Choroid plexus epithelial cell (primary cell): ENCODE data around the gene MYO5B.

ENCODE experiments used
- DNase-seq: peaks from one replicate; pipeline ENCODE4 v3.0.0-alpha.2; 2010; ENCODE audit warnings: low read depth
- H3K4me3 ChIP-seq: 2 replicates; pipeline ENCODE4 v1.5.1; 2011; ENCODE audit warnings: low read depth, mild to moderate bottlenecking, control low read depth, low read length, moderate library complexity
- TF ChIP-seq, protein P1 (sequence below): conservative IDR thresholded peaks from 2 replicates; pipeline ENCODE4 v1.5.1; 2011; ENCODE audit warnings: low read depth, mild to moderate bottlenecking, control low read depth, inconsistent platforms, low read length, moderate library complexity

Gene MYO5B

DNA sequence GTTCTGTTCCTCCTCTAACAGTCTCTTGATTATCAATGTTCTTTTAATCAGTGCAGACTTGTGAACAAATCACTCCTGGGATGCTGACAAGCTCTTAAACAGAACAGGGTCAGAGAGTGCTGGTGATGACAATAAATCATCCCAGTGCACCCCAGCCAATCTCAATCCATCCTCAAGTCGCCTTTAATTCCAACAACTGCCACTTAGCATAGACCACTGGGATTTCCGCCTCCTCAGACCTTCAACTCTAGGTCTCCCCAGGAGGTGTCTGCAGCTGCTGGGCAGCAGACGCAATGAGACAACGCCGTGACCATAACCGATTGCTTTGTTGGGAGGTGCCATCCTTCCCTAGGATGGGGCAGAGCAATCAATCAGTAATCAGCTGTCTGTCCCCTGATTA is 197.4 kb downstream of the MYO5B start:
- H3K4me3 ChIP-seq, result no peak overlapping the region
- no peak for DNase-seq
- TF ChIP-seq, protein P1, sequence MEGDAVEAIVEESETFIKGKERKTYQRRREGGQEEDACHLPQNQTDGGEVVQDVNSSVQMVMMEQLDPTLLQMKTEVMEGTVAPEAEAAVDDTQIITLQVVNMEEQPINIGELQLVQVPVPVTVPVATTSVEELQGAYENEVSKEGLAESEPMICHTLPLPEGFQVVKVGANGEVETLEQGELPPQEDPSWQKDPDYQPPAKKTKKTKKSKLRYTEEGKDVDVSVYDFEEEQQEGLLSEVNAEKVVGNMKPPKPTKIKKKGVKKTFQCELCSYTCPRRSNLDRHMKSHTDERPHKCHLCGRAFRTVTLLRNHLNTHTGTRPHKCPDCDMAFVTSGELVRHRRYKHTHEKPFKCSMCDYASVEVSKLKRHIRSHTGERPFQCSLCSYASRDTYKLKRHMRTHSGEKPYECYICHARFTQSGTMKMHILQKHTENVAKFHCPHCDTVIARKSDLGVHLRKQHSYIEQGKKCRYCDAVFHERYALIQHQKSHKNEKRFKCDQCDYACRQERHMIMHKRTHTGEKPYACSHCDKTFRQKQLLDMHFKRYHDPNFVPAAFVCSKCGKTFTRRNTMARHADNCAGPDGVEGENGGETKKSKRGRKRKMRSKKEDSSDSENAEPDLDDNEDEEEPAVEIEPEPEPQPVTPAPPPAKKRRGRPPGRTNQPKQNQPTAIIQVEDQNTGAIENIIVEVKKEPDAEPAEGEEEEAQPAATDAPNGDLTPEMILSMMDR, result no peak

- DNase-seq, result no peak
- H3K4me3 ChIP-seq, result no peak overlapping the region
- TF ChIP-seq, protein P1, result no peak
Observed at GRCh38 chr18:49994410-49994809, 200.5 kb downstream of the MYO5B start.

DNA sequence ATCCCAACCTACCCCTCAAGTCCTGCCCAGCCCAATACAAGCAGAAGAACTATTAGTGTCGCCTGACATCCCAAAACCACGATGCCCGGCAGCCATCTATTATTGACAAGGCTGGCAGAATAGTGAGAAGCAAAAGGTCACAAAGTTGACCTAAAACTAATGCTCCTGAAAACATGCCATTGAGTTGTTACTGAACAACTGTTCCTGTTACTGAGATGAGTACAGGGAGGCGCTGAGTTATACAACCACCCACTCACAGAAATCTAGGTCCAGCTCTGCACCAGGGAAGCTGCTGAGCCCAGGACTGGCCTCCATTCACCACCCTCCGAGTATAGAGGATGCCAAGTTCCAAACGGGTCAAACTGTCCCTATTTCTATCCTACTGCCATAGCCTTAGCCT is 201.6 kb downstream of the MYO5B start:
- TF ChIP-seq, protein P1, result no peak
- H3K4me3 ChIP-seq, result no peak overlapping the region
- DNase-seq, result no peak

- TF ChIP-seq, protein P1, result no peak
- no peak overlapping the region for H3K4me3 ChIP-seq
- no peak for DNase-seq
Observed at GRCh38 chr18:49988733-49989132, 206.2 kb downstream of the MYO5B start.

DNA sequence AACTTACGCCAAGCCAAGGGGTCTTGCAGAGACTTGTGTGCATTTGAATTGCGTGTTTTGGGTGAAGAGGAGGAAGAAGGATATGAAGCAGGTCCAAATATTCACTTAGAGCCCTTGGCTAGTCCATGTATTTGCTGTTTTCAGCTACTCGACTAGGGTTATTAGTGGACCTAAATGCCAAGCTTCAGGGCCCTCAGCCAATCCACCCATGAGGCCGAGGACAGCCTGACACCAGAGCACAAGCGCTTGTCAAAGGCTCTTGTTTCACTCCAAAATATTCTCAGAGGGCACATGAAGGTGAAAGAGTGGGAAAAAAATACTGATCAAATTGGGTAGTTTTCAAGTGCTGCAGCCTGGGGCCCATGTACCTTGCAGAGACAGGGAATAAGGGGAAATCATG is 206.8 kb downstream of the MYO5B start:
- no peak for DNase-seq
- TF ChIP-seq, protein P1, result no peak
- no peak overlapping the region for H3K4me3 ChIP-seq

DNA sequence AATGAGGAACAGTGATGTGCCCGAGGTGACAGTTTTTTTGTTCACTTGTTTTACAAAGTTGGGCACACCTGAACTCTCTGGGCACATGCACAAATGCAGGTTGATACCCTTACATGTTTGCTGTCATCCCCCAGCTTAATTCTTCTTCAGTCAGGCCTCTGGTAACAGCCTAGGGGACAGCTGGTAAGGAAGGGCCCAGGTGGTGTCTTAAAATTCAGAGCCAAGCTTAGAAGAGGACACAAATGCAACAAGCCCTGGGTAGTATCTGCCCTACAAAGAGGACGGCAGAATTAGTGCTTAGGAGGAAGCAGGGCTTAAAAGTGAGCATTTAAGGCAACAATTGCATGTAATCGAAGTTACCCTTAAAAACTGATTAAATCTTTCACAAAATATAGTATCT is 209.7 kb downstream of the MYO5B start:
- TF ChIP-seq, protein P1, result no peak
- DNase-seq, result no peak

GRCh38 chr18:49980896-49981295 is 214.1 kb downstream of the MYO5B start:
- no peak overlapping the region for H3K4me3 ChIP-seq
- TF ChIP-seq, protein P1, result no peak
- DNase-seq, result no peak

More for the DNA sequence above, 209.7 kb downstream of the MYO5B start:
- no peak overlapping the region for H3K4me3 ChIP-seq
